ENCODE data around the gene BMPR1A. TPM values are rescaled to one million over a fixed set of nuclear protein-coding genes. Genes with fewer than 3 reads are reported as not detected.

The BMPR1A gene
- total RNA-seq, 5 donors from 2014 or later (not counting 1 experiment from before 2014, with no cell fraction given): 7.8 to 15.0 (median 11.4) TPM

DNA sequence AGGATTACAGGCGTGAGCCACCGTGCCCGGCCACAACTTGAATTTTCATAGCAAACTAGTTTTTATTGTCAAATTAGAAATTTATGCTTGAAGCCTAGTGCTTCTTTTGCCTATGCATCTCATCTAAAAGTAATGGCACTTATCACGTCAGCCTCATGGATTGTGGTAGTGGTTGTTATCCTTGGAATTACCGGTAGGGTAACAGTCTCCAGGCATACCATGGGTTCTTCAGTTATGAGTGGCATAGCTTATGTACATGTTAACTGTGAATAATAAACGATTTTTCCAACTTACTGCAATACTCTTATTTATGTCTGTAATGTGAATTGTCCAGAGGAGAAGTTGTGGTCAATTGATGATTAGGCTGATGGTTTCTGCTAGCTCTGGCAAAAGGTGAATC, 63.1 kb downstream of the BMPR1A start:
- no peak overlapping the region for H3K27ac Mint-ChIP-seq
- WGBS (ENCODE audit: insufficient coverage): 100% methylated on average over 1 of the region's 6 CpGs
- Histone ChIP-seq H3K27me3 (replicated peaks in 1 of 2; ENCODE audit: control insufficient read depth in 2 of 2, extremely low read depth in 1 of 2, insufficient read depth in 2 of 2, low read length in 1 of 2) (peaks cover 0 to 4% of the 10 kb centered on the region in 2 experiments), H3K4me3 (ENCODE audit: control insufficient read depth in 1 of 2, extremely low read depth in 1 of 2, low read length in 1 of 2) (no peak overlapping the region), H3K27ac (ENCODE audit: low read length) (no peak overlapping the region), H3K36me3 (ENCODE audit: control insufficient read depth in 2 of 2, extremely low read depth in 1 of 2, insufficient read depth in 1 of 2, low read length in 1 of 2) (no peaks in the 10 kb centered on the region), H3K4me1 (ENCODE audit: control insufficient read depth in 1 of 2, extremely low read depth in 1 of 2, insufficient read depth in 2 of 2, low read length in 2 of 2) (no peaks in the 10 kb centered on the region), H3K9me3 (no peaks in the 10 kb centered on the region)
- H3K9me3 Mint-ChIP-seq: no peaks in the 10 kb centered on the region
- no peak overlapping the region for H3K4me3 Mint-ChIP-seq
- ChIA-PET POLR2A (no interaction called here), CTCF (interaction anchor here in 1 of 2 donors (0.6 kb wide), 1 partner anchor 10 kb away, joined by 4 read pairs; no protein-coding TSS in a partner anchor)
- no peak for ATAC-seq (replicated peaks in 1 of 4)
- H3K27me3 Mint-ChIP-seq: no peaks in the 10 kb centered on the region
- H3K4me1 Mint-ChIP-seq: peaks cover 3 to 8% (median 4%) of the 10 kb centered on the region in 3 donors
- no peak for DNase-seq
- H3K36me3 Mint-ChIP-seq: peaks cover 13% of the 10 kb centered on the region

DNA sequence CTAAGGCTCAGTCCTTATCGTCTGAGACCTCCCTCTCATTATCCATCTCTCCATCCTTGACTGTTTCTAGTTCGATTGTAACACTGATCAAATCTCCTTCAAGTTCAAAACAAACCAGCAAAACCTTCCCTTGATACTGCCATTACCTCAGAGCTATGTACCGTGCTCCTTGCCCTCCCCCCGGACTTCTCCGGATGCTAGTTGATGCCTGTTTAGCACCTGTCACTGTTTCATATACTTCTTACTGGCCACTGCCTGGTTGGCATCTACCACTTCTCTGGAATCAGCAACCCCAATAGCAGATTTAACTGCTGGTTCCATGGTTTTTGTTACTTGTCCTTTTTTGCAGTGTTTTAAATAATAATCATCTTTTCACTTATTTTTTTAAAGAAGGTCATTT, 64.1 kb downstream of the BMPR1A start:
- no peak overlapping the region for H3K27ac Mint-ChIP-seq
- ChIA-PET POLR2A (interaction anchor here (0.6 kb wide), 2 partner anchors 22 to 167 kb away, joined by 3 to 6 read pairs; no protein-coding TSS in a partner anchor), CTCF (no interaction called here)
- no peak for ATAC-seq (replicated peaks in 1 of 4)
- no peaks in the 10 kb centered on the region for H3K27me3 Mint-ChIP-seq
- Histone ChIP-seq H3K36me3 (ENCODE audit: control insufficient read depth in 2 of 2, extremely low read depth in 1 of 2, insufficient read depth in 1 of 2, low read length in 1 of 2) (no peaks in the 10 kb centered on the region), H3K27me3 (replicated peaks in 1 of 2; ENCODE audit: control insufficient read depth in 2 of 2, extremely low read depth in 1 of 2, insufficient read depth in 2 of 2, low read length in 1 of 2) (peaks cover 0 to 4% of the 10 kb centered on the region in 2 experiments), H3K4me3 (ENCODE audit: control insufficient read depth in 1 of 2, extremely low read depth in 1 of 2, low read length in 1 of 2) (no peak overlapping the region), H3K9me3 (no peaks in the 10 kb centered on the region), H3K4me1 (ENCODE audit: control insufficient read depth in 1 of 2, extremely low read depth in 1 of 2, insufficient read depth in 2 of 2, low read length in 2 of 2) (no peaks in the 10 kb centered on the region), H3K27ac (ENCODE audit: low read length) (no peak overlapping the region)
- H3K4me1 Mint-ChIP-seq: peaks cover 3 to 7% (median 4%) of the 10 kb centered on the region in 3 donors
- 93% methylated on average over 5 of the region's 5 CpGs for WGBS (ENCODE audit: insufficient coverage)
- no peak for DNase-seq
- peaks cover 13% of the 10 kb centered on the region for H3K36me3 Mint-ChIP-seq
- H3K9me3 Mint-ChIP-seq: no peaks in the 10 kb centered on the region
- no peak overlapping the region for H3K4me3 Mint-ChIP-seq

DNA sequence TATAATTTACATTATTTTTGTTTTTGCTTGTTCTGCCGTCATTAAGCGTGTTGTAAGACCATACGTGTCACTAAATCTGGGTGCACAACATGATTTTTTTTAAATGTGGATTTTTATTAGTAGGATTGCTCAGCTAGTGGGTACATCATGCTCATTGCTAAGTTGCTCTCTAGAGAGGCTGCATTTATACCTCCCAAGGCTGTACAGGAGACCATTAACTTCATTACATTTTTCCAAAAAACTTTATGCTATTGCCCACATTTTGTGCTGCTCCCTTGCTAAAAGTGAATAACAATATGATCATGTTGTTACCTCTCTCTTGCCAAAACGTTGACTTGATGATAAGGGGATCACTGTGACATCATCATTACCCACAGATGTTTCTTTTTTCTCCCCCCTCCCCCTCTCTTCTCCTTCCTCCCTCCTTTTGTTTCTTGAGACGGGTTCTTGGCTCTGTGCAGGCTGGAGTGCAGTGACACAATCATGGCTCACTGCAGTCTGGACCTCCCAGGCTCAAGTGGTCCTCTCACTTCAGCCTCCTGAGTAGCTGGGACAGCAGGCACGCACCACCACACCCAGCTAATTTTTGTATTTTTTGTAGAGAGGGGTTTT, 65.1 kb downstream of the BMPR1A start:
- H3K27me3 ChIP-seq (replicated peaks in 1 of 2; ENCODE audit: control insufficient read depth in 2 of 2, extremely low read depth in 1 of 2, insufficient read depth in 2 of 2, low read length in 1 of 2): peaks cover 0 to 4% of the 10 kb centered on the region in 2 experiments
- ChIA-PET POLR2A (no interaction called here), CTCF (no interaction called here)
- no peaks in the 10 kb centered on the region for H3K9me3 ChIP-seq
- H3K4me1 ChIP-seq (ENCODE audit: control insufficient read depth in 1 of 2, extremely low read depth in 1 of 2, insufficient read depth in 2 of 2, low read length in 2 of 2): no peaks in the 10 kb centered on the region
- H3K27ac ChIP-seq (ENCODE audit: low read length): no peak overlapping the region
- ATAC-seq (replicated peaks in 1 of 4) (no peak), DNase-seq (no peak)
- no peaks in the 10 kb centered on the region for H3K36me3 ChIP-seq (ENCODE audit: control insufficient read depth in 2 of 2, extremely low read depth in 1 of 2, insufficient read depth in 1 of 2, low read length in 1 of 2)
- H3K4me3 Mint-ChIP-seq: no peak overlapping the region
- 86% methylated on average over 1 of the region's 6 CpGs for WGBS (ENCODE audit: insufficient coverage)
- H3K27ac Mint-ChIP-seq: no peak overlapping the region
- no peaks in the 10 kb centered on the region for H3K27me3 Mint-ChIP-seq
- H3K36me3 Mint-ChIP-seq: peaks cover 13% of the 10 kb centered on the region
- peaks cover 3 to 7% (median 4%) of the 10 kb centered on the region in 3 donors for H3K4me1 Mint-ChIP-seq
- H3K4me3 ChIP-seq (ENCODE audit: control insufficient read depth in 1 of 2, extremely low read depth in 1 of 2, low read length in 1 of 2): no peak overlapping the region
- no peaks in the 10 kb centered on the region for H3K9me3 Mint-ChIP-seq

DNA sequence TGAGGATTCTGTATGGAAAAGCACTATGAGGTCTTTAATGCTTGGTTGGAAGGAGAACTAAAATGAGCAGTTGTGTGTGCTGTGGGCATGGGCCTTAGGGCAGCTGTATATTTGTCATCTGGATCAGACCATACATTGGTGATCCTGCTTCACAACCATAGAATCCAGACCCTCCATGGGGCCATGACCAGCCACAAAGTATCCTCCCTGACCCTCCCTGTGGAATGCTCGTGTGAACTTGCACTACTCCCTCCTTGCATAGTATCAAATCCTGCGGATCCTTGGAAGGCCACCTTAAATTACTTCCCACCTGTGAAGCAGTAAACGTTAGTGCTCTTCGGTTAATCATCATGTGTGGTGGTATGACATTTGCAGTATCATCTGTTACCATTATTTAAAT, 67.1 kb downstream of the BMPR1A start:
- Histone ChIP-seq H3K9me3 (no peaks in the 10 kb centered on the region), H3K4me3 (ENCODE audit: control insufficient read depth in 1 of 2, extremely low read depth in 1 of 2, low read length in 1 of 2) (no peak overlapping the region), H3K4me1 (ENCODE audit: control insufficient read depth in 1 of 2, extremely low read depth in 1 of 2, insufficient read depth in 2 of 2, low read length in 2 of 2) (no peaks in the 10 kb centered on the region), H3K27ac (ENCODE audit: low read length) (no peak overlapping the region), H3K36me3 (ENCODE audit: control insufficient read depth in 2 of 2, extremely low read depth in 1 of 2, insufficient read depth in 1 of 2, low read length in 1 of 2) (no peaks in the 10 kb centered on the region), H3K27me3 (replicated peaks in 1 of 2; ENCODE audit: control insufficient read depth in 2 of 2, extremely low read depth in 1 of 2, insufficient read depth in 2 of 2, low read length in 1 of 2) (no peaks in the 10 kb centered on the region)
- Mint-ChIP-seq H3K9me3 (no peaks in the 10 kb centered on the region), H3K27ac (no peak overlapping the region), H3K4me3 (no peak overlapping the region), H3K36me3 (peaks cover 8% of the 10 kb centered on the region), H3K27me3 (no peaks in the 10 kb centered on the region), H3K4me1 (peaks cover 3 to 7% (median 4%) of the 10 kb centered on the region in 3 donors)
- POLR2A ChIA-PET: no interaction called here
- no peak for DNase-seq
- ATAC-seq (replicated peaks in 1 of 4): no peak
- WGBS (ENCODE audit: insufficient coverage): 100% methylated on average over 1 of the region's 4 CpGs
- CTCF ChIA-PET: no interaction called here

DNA sequence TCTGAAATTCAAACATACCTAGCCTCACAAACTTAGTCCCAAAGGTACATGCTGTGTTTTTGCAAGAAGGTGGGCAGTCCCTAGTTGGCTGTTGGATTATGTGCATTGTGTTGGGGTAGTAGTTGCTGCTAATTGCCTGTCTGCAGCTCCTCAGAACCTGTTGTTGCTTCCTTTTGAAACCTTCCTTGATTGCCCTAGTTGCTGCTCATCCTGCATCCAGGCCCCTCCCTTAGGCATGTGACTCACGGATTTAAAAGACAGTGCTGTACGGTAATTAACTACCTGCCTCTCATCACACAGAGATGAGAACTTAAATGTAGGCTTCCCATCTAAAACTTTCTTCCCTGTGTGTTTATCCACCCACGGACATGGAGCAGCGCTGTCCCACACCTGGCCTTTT, 67.7 kb downstream of the BMPR1A start:
- POLR2A ChIA-PET: no interaction called here
- no peak for ATAC-seq (replicated peaks in 1 of 4)
- WGBS (ENCODE audit: insufficient coverage): 100% methylated on average over 1 of the region's 4 CpGs

DNA sequence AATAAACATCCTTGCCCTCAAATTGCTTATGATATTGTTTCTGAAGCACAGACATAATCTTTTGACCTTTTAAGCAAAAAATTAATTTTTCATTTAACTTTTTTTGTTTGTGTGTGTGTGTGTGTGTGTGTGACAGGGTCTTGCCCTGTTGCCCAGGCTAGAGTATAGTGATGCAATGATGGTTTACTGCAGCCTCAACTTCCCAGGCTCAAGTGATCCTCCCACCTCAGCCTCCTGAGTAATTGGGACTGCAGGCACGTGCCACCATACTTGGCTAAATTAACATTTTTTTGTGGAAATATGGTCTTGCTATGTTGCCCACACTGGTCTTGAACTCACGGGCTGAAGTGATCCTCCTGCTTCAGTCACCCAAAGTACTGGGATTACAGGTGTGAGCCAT, 68.9 kb downstream of the BMPR1A start:
- ChIA-PET CTCF (no interaction called here), POLR2A (no interaction called here)
- no peak for ATAC-seq (replicated peaks in 1 of 4)
- Histone ChIP-seq H3K4me3 (ENCODE audit: control insufficient read depth in 1 of 2, extremely low read depth in 1 of 2, low read length in 1 of 2) (no peak overlapping the region), H3K4me1 (ENCODE audit: control insufficient read depth in 1 of 2, extremely low read depth in 1 of 2, insufficient read depth in 2 of 2, low read length in 2 of 2) (no peaks in the 10 kb centered on the region), H3K36me3 (ENCODE audit: control insufficient read depth in 2 of 2, extremely low read depth in 1 of 2, insufficient read depth in 1 of 2, low read length in 1 of 2) (no peaks in the 10 kb centered on the region), H3K27me3 (replicated peaks in 1 of 2; ENCODE audit: control insufficient read depth in 2 of 2, extremely low read depth in 1 of 2, insufficient read depth in 2 of 2, low read length in 1 of 2) (no peaks in the 10 kb centered on the region), H3K27ac (ENCODE audit: low read length) (no peak overlapping the region), H3K9me3 (no peaks in the 10 kb centered on the region)
- Mint-ChIP-seq H3K9me3 (no peaks in the 10 kb centered on the region), H3K27ac (no peak overlapping the region), H3K27me3 (no peaks in the 10 kb centered on the region), H3K36me3 (peaks cover 6% of the 10 kb centered on the region), H3K4me1 (peaks cover 3 to 6% (median 4%) of the 10 kb centered on the region in 3 donors), H3K4me3 (no peak overlapping the region)
- DNase-seq: no peak
- WGBS (ENCODE audit: insufficient coverage): no CpG with 5 or more reads among the region's 2 CpGs

More for the DNA sequence above, 67.7 kb downstream of the BMPR1A start:
- no peaks in the 10 kb centered on the region for H3K36me3 ChIP-seq (ENCODE audit: control insufficient read depth in 2 of 2, extremely low read depth in 1 of 2, insufficient read depth in 1 of 2, low read length in 1 of 2)
- DNase-seq: no peak
- H3K9me3 ChIP-seq: no peaks in the 10 kb centered on the region
- H3K36me3 Mint-ChIP-seq: peaks cover 8% of the 10 kb centered on the region
- H3K4me1 ChIP-seq (ENCODE audit: control insufficient read depth in 1 of 2, extremely low read depth in 1 of 2, insufficient read depth in 2 of 2, low read length in 2 of 2): no peaks in the 10 kb centered on the region
- no peak overlapping the region for H3K27ac ChIP-seq (ENCODE audit: low read length)
- H3K4me3 ChIP-seq (ENCODE audit: control insufficient read depth in 1 of 2, extremely low read depth in 1 of 2, low read length in 1 of 2): no peak overlapping the region
- H3K9me3 Mint-ChIP-seq: no peaks in the 10 kb centered on the region
- no peaks in the 10 kb centered on the region for H3K27me3 Mint-ChIP-seq
- peaks cover 3 to 7% (median 4%) of the 10 kb centered on the region in 3 donors for H3K4me1 Mint-ChIP-seq
- H3K4me3 Mint-ChIP-seq: no peak overlapping the region
- CTCF ChIA-PET: no interaction called here
- no peak overlapping the region for H3K27ac Mint-ChIP-seq
- H3K27me3 ChIP-seq (replicated peaks in 1 of 2; ENCODE audit: control insufficient read depth in 2 of 2, extremely low read depth in 1 of 2, insufficient read depth in 2 of 2, low read length in 1 of 2): no peaks in the 10 kb centered on the region

DNA sequence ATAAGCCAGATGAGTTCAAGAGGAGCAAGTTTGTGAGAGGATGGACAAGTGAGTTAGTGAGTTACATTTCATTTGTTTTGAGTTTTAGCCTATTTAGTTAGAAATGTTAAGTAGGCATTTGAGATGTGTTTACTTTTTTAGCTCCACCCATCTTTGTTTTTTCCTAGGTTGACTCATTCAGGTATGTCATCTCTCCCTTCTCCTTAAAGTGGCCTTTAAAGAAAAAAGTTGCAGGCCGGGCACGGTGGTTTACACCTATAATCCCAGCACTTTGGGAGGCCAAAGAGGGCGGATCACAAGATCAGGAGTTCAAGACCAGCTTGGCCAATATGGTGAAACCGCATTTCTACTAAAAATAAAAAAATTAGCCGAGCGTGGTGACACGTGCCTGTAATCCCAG, 71.2 kb downstream of the BMPR1A start:
- ATAC-seq (replicated peaks in 1 of 4) (no peak), DNase-seq (no peak)
- no peak overlapping the region for H3K4me3 Mint-ChIP-seq
- ChIA-PET POLR2A (no interaction called here), CTCF (no interaction called here)
- H3K27me3 Mint-ChIP-seq: no peaks in the 10 kb centered on the region
- no peaks in the 10 kb centered on the region for H3K4me1 ChIP-seq (ENCODE audit: control insufficient read depth in 1 of 2, extremely low read depth in 1 of 2, insufficient read depth in 2 of 2, low read length in 2 of 2)
- 86% methylated on average over 6 of the region's 7 CpGs for WGBS (ENCODE audit: insufficient coverage)
- peaks cover 0 to 3% (median 3%) of the 10 kb centered on the region in 3 donors for H3K4me1 Mint-ChIP-seq
- peaks cover 4% of the 10 kb centered on the region for H3K36me3 Mint-ChIP-seq
- no peak overlapping the region for H3K4me3 ChIP-seq (ENCODE audit: control insufficient read depth in 1 of 2, extremely low read depth in 1 of 2, low read length in 1 of 2)
- H3K27ac ChIP-seq (ENCODE audit: low read length): no peak overlapping the region
- H3K27me3 ChIP-seq (replicated peaks in 1 of 2; ENCODE audit: control insufficient read depth in 2 of 2, extremely low read depth in 1 of 2, insufficient read depth in 2 of 2, low read length in 1 of 2): no peaks in the 10 kb centered on the region
- no peak overlapping the region for H3K27ac Mint-ChIP-seq
- H3K36me3 ChIP-seq (ENCODE audit: control insufficient read depth in 2 of 2, extremely low read depth in 1 of 2, insufficient read depth in 1 of 2, low read length in 1 of 2): no peaks in the 10 kb centered on the region
- H3K9me3 ChIP-seq: no peaks in the 10 kb centered on the region
- H3K9me3 Mint-ChIP-seq: no peaks in the 10 kb centered on the region

All from T-cell (primary cell).